HL-60 (cell line): ENCODE results near the gene SLC15A1.

Experiments
- SPI1 ChIP-seq: IDR thresholded peaks from 2 replicates; pipeline ENCODE4 v1.6.1; 2012; ENCODE audit warnings: low read depth, mild to moderate bottlenecking, borderline replicate concordance
- TF ChIP-seq, protein P1 (sequence below): IDR thresholded peaks from one replicate; pipeline ENCODE4 v1.5.1; 2011; ENCODE audit warnings: low read length, control low read depth, inconsistent platforms; ENCODE audit not compliant: insufficient read depth

DNA sequence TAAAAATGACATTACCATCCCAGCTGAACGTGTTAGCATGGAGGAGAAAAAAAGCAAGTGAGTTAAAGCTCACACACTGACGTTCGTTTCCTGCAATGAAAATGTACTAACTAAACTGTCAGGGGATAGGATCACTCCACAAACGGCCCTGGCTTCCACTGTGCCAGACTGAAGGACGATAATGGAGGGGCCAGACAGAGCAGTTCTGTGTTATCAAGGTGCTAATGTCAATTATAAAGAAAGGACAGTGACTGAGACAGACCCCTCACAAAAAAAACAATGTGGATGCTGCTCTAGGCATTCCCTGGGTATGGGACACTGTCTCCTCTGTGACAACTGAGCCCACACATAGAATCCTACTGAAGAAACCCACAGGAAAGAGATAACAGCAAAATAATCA is 43.7 kb upstream of the SLC15A1 start:
- TF ChIP-seq, protein P1, sequence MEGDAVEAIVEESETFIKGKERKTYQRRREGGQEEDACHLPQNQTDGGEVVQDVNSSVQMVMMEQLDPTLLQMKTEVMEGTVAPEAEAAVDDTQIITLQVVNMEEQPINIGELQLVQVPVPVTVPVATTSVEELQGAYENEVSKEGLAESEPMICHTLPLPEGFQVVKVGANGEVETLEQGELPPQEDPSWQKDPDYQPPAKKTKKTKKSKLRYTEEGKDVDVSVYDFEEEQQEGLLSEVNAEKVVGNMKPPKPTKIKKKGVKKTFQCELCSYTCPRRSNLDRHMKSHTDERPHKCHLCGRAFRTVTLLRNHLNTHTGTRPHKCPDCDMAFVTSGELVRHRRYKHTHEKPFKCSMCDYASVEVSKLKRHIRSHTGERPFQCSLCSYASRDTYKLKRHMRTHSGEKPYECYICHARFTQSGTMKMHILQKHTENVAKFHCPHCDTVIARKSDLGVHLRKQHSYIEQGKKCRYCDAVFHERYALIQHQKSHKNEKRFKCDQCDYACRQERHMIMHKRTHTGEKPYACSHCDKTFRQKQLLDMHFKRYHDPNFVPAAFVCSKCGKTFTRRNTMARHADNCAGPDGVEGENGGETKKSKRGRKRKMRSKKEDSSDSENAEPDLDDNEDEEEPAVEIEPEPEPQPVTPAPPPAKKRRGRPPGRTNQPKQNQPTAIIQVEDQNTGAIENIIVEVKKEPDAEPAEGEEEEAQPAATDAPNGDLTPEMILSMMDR = no peak
- no peak for TF ChIP-seq SPI1
